ENCODE measurements around the gene RRP7A. TPM values are rescaled to one million over a fixed set of nuclear protein-coding genes. Genes with fewer than 3 reads are reported as not detected.

Gene RRP7A
- total and polyA plus RNA-seq, 2 donors (not counting 3 experiments of a cell fraction or from before 2014, with no cell fraction given) = 35.3 to 83.7 TPM

DNA sequence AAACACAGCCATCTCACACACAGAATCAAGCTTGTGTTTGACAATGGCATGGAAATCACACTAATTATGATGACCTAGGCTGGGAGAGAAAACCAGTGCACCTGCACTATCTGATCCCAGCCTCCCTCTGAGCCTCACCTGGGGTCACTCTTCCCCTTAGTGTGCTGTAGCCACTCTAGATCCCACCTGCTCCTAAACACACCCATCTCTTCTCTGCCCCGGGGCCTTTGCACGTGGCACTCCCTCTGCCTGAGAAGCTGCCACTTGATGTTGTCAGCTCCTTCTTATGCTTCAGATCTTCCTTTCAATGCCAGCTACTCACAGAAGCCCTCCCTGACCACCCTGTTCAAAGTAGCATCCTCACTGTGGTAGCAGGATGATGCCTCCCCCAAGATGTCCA, 44.5 kb downstream of the RRP7A start:
- Histone ChIP-seq H3K9me3 (replicated peaks; ENCODE audit: control insufficient read depth, insufficient read depth, low read length) (no peaks in the 10 kb centered on the region), H3K4me2 (ENCODE audit: insufficient read depth, low read length) (no peak overlapping the region), H2AFZ (ENCODE audit: low read depth, low read length) (no peak overlapping the region), H3K9me1 (replicated peaks; ENCODE audit: control insufficient read depth, extremely low read depth, insufficient read depth, low read length) (no peaks in the 10 kb centered on the region), H3K27ac (ENCODE audit: insufficient read depth, low read depth, low read length) (no peak overlapping the region), H3K9ac (replicated peaks; ENCODE audit: extremely low read depth, insufficient read depth, low read length) (no peak overlapping the region), H3K4me3 (replicated peaks in 1 of 3; ENCODE audit: insufficient read depth in 1 of 3, low read depth in 1 of 3, low read length in 3 of 3) (no peak overlapping the region), H3K4me1 (ENCODE audit: control insufficient read depth, extremely low read depth, insufficient read depth, low read length) (no peaks in the 10 kb centered on the region), H3K79me2 (ENCODE audit: control insufficient read depth, insufficient read depth, low read length) (no peaks in the 10 kb centered on the region), H3K36me3 (ENCODE audit: control insufficient read depth in 2 of 2, extremely low read depth in 1 of 2, insufficient read depth in 2 of 2, low read length in 2 of 2) (no peaks in the 10 kb centered on the region), H3K27me3 (ENCODE audit: control insufficient read depth in 2 of 2, insufficient read depth in 2 of 2, low read length in 2 of 2) (peaks cover 0 to 2% of the 10 kb centered on the region in 2 experiments), H4K20me1 (replicated peaks; ENCODE audit: control insufficient read depth, extremely low read depth, insufficient read depth, low read length) (no peaks in the 10 kb centered on the region)
- CTCF ChIA-PET = interaction anchor here (1.0 to 2.5 kb wide), 4 partner anchors 12 to 384 kb away, joined by 3 to 9 read pairs (median 4); partner anchors contain the start of gene NDUFA6
- intact Hi-C loops (cut with micrococcal nuclease) (no loop called here), dilution Hi-C loops (cut with MboI; ENCODE audit: extremely low pct_ligation_motif_present, low sequenced_read_pairs) (no loop called here)
- DNase-seq (ENCODE audit: low read depth, low spot score) = no peak
- no TSS peak for BruUV-seq (replicated peaks)
- FAIRE-seq = no peak
- POLR2A ChIA-PET = no interaction called here
- TF ChIP-seq GATA2 (IDR thresholded peaks at IDR 0.05; ENCODE audit: insufficient read depth, insufficient read length, low read depth, low read length) (no peak), JUN (IDR thresholded peaks at IDR 0.05; ENCODE audit: borderline replicate concordance, insufficient read depth, insufficient read length, low read depth) (no peak), FOS (IDR thresholded peaks at IDR 0.05; ENCODE audit: borderline replicate concordance, insufficient read depth, low read length) (no peak), MYC (IDR thresholded peaks at IDR 0.05; ENCODE audit: low read depth, low read length) (no peak), POLR2A (IDR thresholded peaks at IDR 0.05; ENCODE audit: low read depth, low read length) (no peak), POLR2AphosphoS5 (IDR thresholded peaks at IDR 0.05; ENCODE audit: insufficient read depth, low read depth, low read length) (no peak), EZH2 (IDR thresholded peaks at IDR 0.05; ENCODE audit: borderline replicate concordance, low read depth, low read length, severe bottlenecking) (no peak)
- TF ChIP-seq, protein P1, sequence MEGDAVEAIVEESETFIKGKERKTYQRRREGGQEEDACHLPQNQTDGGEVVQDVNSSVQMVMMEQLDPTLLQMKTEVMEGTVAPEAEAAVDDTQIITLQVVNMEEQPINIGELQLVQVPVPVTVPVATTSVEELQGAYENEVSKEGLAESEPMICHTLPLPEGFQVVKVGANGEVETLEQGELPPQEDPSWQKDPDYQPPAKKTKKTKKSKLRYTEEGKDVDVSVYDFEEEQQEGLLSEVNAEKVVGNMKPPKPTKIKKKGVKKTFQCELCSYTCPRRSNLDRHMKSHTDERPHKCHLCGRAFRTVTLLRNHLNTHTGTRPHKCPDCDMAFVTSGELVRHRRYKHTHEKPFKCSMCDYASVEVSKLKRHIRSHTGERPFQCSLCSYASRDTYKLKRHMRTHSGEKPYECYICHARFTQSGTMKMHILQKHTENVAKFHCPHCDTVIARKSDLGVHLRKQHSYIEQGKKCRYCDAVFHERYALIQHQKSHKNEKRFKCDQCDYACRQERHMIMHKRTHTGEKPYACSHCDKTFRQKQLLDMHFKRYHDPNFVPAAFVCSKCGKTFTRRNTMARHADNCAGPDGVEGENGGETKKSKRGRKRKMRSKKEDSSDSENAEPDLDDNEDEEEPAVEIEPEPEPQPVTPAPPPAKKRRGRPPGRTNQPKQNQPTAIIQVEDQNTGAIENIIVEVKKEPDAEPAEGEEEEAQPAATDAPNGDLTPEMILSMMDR (IDR thresholded peaks at IDR 0.05; ENCODE audit: extremely low read depth in 1 of 2, insufficient read depth in 1 of 2, low read depth in 1 of 2, low read length in 2 of 2) = no peak
- TF ChIP-seq, protein P2, sequence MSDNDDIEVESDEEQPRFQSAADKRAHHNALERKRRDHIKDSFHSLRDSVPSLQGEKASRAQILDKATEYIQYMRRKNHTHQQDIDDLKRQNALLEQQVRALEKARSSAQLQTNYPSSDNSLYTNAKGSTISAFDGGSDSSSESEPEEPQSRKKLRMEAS (IDR thresholded peaks at IDR 0.05; ENCODE audit: insufficient read depth, insufficient read length) = no peak
